ENCODE data around the gene SASH1.

DNA sequence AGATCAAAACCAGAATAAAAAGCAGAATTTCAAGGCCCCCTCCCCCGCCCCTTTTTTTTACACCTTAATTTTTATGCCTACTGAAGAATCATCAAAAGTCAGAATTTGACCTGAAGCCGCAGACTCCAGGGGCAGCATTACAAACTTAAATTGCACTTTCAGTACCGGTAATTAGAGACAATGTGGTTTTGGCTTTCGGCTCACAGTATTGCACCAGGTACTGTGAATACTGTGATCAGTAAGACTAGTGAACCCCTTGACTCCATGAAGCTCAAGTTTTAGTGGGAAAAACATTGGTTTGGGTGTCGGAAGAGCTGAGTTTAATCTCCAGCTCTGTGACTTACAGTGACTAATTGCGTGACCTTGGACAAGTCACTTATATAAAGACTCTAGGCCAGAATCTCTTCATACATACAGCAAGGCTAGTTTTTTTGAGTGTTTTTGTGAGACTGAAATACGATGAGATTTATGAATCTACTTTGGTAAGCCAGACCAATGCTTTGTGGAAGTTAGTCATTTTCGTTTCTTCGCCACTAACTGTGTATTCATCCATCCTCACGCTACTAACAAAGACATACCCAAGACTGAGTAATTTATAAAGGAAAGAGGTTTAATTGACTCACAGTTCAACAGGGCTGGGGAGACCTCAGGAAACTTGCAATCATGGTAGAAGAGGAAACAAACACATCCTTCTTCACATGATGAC lies 114.7 kb downstream of the SASH1 start:
- TF ChIP-seq, protein P1, sequence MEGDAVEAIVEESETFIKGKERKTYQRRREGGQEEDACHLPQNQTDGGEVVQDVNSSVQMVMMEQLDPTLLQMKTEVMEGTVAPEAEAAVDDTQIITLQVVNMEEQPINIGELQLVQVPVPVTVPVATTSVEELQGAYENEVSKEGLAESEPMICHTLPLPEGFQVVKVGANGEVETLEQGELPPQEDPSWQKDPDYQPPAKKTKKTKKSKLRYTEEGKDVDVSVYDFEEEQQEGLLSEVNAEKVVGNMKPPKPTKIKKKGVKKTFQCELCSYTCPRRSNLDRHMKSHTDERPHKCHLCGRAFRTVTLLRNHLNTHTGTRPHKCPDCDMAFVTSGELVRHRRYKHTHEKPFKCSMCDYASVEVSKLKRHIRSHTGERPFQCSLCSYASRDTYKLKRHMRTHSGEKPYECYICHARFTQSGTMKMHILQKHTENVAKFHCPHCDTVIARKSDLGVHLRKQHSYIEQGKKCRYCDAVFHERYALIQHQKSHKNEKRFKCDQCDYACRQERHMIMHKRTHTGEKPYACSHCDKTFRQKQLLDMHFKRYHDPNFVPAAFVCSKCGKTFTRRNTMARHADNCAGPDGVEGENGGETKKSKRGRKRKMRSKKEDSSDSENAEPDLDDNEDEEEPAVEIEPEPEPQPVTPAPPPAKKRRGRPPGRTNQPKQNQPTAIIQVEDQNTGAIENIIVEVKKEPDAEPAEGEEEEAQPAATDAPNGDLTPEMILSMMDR (conservative IDR thresholded peaks at IDR 0.05; ENCODE audit: low read depth, low read length) = no peak
- no peak for TF ChIP-seq EZH2 (IDR thresholded peaks at IDR 0.05; ENCODE audit: borderline replicate concordance, low read depth, low read length, poor library complexity, severe bottlenecking)

Measured in A673 (cell line).